Natural killer cell (primary cell): ENCODE results near the gene POR. TPM values are rescaled to one million over a fixed set of nuclear protein-coding genes. Genes with fewer than 3 reads are reported as not detected.
"Not testable (repeated sequence)": the region's sequence is repeated elsewhere in the genome, so short reads cannot be mapped to it uniquely, and the experiment has no call there.

Source experiments
- ATAC-seq, 3 donors: fragments of 150-1000 bp in 2 of 3; fragments of 200-7000 bp in 1 of 3; cut with Tn5 transposase; 1 replicate in 1 of 3; 2 replicates in 2 of 3; pipeline ENCODE4 v1.10.0; 2021; ENCODE audit warnings: mild to moderate bottlenecking in 2 of 3, moderate library complexity in 2 of 3
- DNase-seq, 2 donors: peaks; one replicate each; pipeline versions ENCODE4 v3.0.0 to v3.0.0-alpha.2; 2013 to 2021; ENCODE audit warnings: mixed read lengths in 1 of 2
- H3K27ac ChIP-seq: one replicate; pipeline ENCODE4 v1.5.1; 2013; ENCODE audit warnings: mild to moderate bottlenecking, low read length
- H3K27me3 ChIP-seq: one replicate; pipeline ENCODE4 v1.6.1; 2013; ENCODE audit warnings: low read length; ENCODE audit not compliant: control insufficient read depth, insufficient read depth
- H3K36me3 ChIP-seq: one replicate; pipeline ENCODE4 v1.6.1; 2013; ENCODE audit warnings: low read length; ENCODE audit not compliant: control insufficient read depth, insufficient read depth
- H3K4me1 ChIP-seq: one replicate; pipeline ENCODE4 v1.6.1; 2013; ENCODE audit warnings: low read length; ENCODE audit not compliant: control insufficient read depth, insufficient read depth
- H3K4me3 ChIP-seq: one replicate; pipeline ENCODE4 v1.5.1; 2013; ENCODE audit warnings: low read length
- H3K9me3 ChIP-seq: one replicate; pipeline ENCODE4 v1.6.1; 2013; ENCODE audit warnings: low read length; ENCODE audit not compliant: control insufficient read depth, insufficient read depth
- H3K27ac Mint-ChIP-seq, 2 donors: one replicate each; pipeline ENCODE4 v1.8.0; 2022; ENCODE audit warnings: mild to moderate bottlenecking in 2 of 2, mixed read lengths in 2 of 2, moderate library complexity in 1 of 2
- H3K27me3 Mint-ChIP-seq, 2 donors: one replicate each; pipeline ENCODE4 v1.8.0; 2022; ENCODE audit warnings: low read depth in 2 of 2, mixed read lengths in 2 of 2
- H3K36me3 Mint-ChIP-seq: one replicate; pipeline ENCODE4 v1.8.0; 2022; ENCODE audit warnings: mixed read lengths
- H3K4me1 Mint-ChIP-seq, 2 donors: one replicate each; pipeline ENCODE4 v1.8.0; 2022; ENCODE audit warnings: mixed read lengths in 2 of 2
- H3K4me3 Mint-ChIP-seq: one replicate; pipeline ENCODE4 v1.8.0; 2022; ENCODE audit warnings: mild to moderate bottlenecking, moderate library complexity, mixed read lengths
- H3K9me3 Mint-ChIP-seq, 2 donors: one replicate each; pipeline ENCODE4 v1.8.0; 2022; ENCODE audit warnings: mixed read lengths in 2 of 2
- WGBS: methylation state at CpG from one replicate; pipeline ENCODE4 v1.1.7; 2013; ENCODE audit warnings: missing lambda C conversion rate; ENCODE audit not compliant: insufficient coverage; 5-methylcytosine and 5-hydroxymethylcytosine counted together
- intact Hi-C: fragments of 100-400 bp; cut with micrococcal nuclease; formaldehyde crosslinking; loops from one replicate; pipeline ENCODE4 v1.14.2; 2022
- total RNA-seq, 4 donors: library from RNA; stranded (reverse); fragments of 120-200 nt in 1 of 4; gene quantifications; one replicate each; pipeline versions ENCODE4 v1.2.3 to v1.2.4, GENCODE V29; 2013 to 2022
- TF ChIP-seq, protein P1 (sequence below): fragments of 200-600 bp; IDR thresholded peaks from one replicate; pipeline ENCODE4 v1.8.0; 2022; ENCODE audit warnings: antibody characterized with exemption

POR gene
- total RNA-seq, 3 donors from 2014 or later (not counting 1 experiment from before 2014, with no cell fraction given) = 56.0 to 60.5 (median 58.3) TPM

DNA sequence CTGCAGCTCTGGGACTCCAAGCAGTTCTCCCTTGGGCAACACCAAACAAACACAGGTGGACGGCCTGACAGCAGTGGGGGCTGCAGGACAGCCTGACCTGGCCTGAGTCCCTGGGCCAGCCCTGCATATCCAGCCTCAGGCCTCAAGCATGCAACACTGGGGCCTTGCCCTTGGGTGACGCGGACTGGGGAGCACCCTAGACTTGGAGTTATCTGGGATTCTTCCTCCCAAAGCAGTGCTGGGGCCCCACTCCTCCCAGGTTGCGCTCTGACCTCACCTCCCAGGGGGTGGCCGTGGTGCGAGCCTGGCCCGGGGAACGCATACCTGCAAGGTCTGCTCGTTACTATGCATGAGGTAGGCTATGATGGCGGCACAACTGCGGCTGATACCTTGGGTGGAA lies 85.6 kb downstream of the POR start:
- H3K36me3 ChIP-seq = peaks cover 25% of the 10 kb centered on the region
- H3K9me3 ChIP-seq = no peaks in the 10 kb centered on the region
- TF ChIP-seq, protein P1, sequence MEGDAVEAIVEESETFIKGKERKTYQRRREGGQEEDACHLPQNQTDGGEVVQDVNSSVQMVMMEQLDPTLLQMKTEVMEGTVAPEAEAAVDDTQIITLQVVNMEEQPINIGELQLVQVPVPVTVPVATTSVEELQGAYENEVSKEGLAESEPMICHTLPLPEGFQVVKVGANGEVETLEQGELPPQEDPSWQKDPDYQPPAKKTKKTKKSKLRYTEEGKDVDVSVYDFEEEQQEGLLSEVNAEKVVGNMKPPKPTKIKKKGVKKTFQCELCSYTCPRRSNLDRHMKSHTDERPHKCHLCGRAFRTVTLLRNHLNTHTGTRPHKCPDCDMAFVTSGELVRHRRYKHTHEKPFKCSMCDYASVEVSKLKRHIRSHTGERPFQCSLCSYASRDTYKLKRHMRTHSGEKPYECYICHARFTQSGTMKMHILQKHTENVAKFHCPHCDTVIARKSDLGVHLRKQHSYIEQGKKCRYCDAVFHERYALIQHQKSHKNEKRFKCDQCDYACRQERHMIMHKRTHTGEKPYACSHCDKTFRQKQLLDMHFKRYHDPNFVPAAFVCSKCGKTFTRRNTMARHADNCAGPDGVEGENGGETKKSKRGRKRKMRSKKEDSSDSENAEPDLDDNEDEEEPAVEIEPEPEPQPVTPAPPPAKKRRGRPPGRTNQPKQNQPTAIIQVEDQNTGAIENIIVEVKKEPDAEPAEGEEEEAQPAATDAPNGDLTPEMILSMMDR = no peak
- ATAC-seq (no peak), DNase-seq (no peak)
- H3K27ac ChIP-seq = no peak overlapping the region
- H3K36me3 Mint-ChIP-seq = no peaks in the 10 kb centered on the region
- H3K9me3 Mint-ChIP-seq = no peaks in the 10 kb centered on the region
- 97% methylated on average over 11 of the region's 11 CpGs for whole genome bisulfite sequencing
- no peaks in the 10 kb centered on the region for H3K27me3 Mint-ChIP-seq
- intact Hi-C loops = no loop called here
- H3K4me1 ChIP-seq = peaks cover 8% of the 10 kb centered on the region
- H3K4me3 Mint-ChIP-seq = no peak overlapping the region
- peaks cover 13 to 17% of the 10 kb centered on the region in 2 donors for H3K4me1 Mint-ChIP-seq
- H3K27ac Mint-ChIP-seq = no peak overlapping the region
- H3K27me3 ChIP-seq = no peaks in the 10 kb centered on the region
- H3K4me3 ChIP-seq = no peak overlapping the region

DNA sequence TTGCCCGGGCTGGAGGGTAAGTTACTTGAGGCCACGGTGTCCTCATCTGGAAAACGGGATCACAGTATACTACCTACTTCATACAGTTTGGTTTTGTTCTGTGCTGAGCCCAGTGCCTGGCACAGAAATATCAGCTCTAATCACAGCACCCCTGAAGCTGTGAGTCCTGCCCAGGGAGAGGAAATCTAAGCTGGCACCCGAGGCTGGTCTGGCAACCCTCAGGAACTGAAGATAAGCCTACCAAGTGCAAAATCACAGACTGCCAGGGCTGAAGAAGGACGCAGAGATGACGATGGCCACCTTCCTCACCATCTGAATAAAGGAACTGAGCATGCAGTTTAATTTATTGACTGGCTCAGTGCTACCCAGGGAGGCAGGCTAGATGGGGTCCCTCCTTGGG lies 87.2 kb downstream of the POR start:
- Mint-ChIP-seq H3K27me3 (no peaks in the 10 kb centered on the region), H3K36me3 (no peaks in the 10 kb centered on the region), H3K4me1 (peaks cover 6% of the 10 kb centered on the region in 2 donors), H3K9me3 (no peaks in the 10 kb centered on the region), H3K27ac (no peak overlapping the region), H3K4me3 (no peak overlapping the region)
- H3K9me3 ChIP-seq = no peaks in the 10 kb centered on the region
- DNase-seq (no peak), ATAC-seq (no peak)
- H3K27ac ChIP-seq = no peak overlapping the region
- intact Hi-C loops = no loop called here
- no peak overlapping the region for H3K4me3 ChIP-seq
- H3K27me3 ChIP-seq = no peaks in the 10 kb centered on the region
- H3K4me1 ChIP-seq = peaks cover 1% of the 10 kb centered on the region
- TF ChIP-seq, protein P1 = no peak
- H3K36me3 ChIP-seq = peaks cover 25% of the 10 kb centered on the region
- WGBS = 88% methylated on average over 6 of the region's 6 CpGs

DNA sequence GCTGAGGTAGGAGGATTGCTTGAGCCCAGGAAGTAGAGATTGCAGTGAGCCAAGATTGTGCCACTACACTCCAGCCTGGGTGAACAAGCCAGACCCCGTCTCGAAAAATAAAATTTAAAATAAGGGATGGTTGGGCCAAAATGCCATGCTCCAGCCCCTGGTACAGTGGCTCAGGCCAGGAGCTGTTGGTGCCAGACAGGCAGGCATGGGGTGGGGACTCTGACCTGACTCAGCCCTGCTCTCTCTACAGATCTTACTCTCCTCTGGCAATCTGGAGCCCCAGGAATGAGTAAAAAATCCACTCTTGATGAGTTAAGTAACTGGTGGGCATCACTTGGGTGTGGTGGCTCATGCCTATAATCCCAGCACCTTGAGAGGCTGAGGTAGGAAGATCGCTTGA lies 87.9 kb downstream of the POR start:
- no peak for ATAC-seq
- Mint-ChIP-seq H3K27me3 (no peaks in the 10 kb centered on the region), H3K4me1 (no peaks in the 10 kb centered on the region), H3K36me3 (no peaks in the 10 kb centered on the region), H3K27ac (no peak overlapping the region), H3K9me3 (no peaks in the 10 kb centered on the region), H3K4me3 (no peak overlapping the region)
- Histone ChIP-seq H3K9me3 (no peaks in the 10 kb centered on the region), H3K36me3 (peaks cover 25% of the 10 kb centered on the region), H3K4me3 (no peak overlapping the region), H3K27ac (no peak overlapping the region), H3K4me1 (no peaks in the 10 kb centered on the region), H3K27me3 (no peaks in the 10 kb centered on the region)
- no peak for DNase-seq
- TF ChIP-seq, protein P1 = no peak
- WGBS = 94% methylated on average over 2 of the region's 3 CpGs
- intact Hi-C loops = no loop called here

DNA sequence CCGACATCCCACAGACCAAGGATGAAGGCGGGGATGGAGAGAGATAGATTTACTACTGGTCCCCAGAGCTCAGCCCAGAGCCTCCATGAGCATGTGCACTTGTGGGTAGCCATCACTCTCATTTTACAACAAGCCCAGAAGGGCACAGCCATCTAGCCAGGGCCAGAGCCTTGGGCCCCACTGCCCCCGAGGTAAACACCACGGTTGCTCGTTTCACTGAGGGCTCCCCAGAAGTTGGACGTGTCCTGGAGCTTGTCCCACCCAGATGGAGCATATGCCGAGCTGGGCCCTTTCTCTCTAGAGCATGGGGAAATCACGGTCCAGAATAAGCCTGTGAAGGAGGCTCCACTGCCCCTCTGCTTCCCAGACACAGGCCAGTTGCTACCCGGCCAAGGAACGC lies 88.4 kb downstream of the POR start:
- over 99% methylated on average over 9 of the region's 10 CpGs for WGBS
- peaks cover 25% of the 10 kb centered on the region for H3K36me3 ChIP-seq
- Mint-ChIP-seq H3K4me1 (peaks cover 4% of the 10 kb centered on the region in 2 donors), H3K36me3 (no peaks in the 10 kb centered on the region), H3K9me3 (no peaks in the 10 kb centered on the region), H3K27me3 (no peaks in the 10 kb centered on the region), H3K4me3 (no peak overlapping the region), H3K27ac (no peak overlapping the region)
- H3K27me3 ChIP-seq = no peaks in the 10 kb centered on the region
- ATAC-seq = no peak
- no peak for DNase-seq
- no peak overlapping the region for H3K4me3 ChIP-seq
- TF ChIP-seq, protein P1 = no peak
- intact Hi-C loops = no loop called here
- H3K27ac ChIP-seq = no peak overlapping the region
- H3K4me1 ChIP-seq = peaks cover 3% of the 10 kb centered on the region
- no peaks in the 10 kb centered on the region for H3K9me3 ChIP-seq

DNA sequence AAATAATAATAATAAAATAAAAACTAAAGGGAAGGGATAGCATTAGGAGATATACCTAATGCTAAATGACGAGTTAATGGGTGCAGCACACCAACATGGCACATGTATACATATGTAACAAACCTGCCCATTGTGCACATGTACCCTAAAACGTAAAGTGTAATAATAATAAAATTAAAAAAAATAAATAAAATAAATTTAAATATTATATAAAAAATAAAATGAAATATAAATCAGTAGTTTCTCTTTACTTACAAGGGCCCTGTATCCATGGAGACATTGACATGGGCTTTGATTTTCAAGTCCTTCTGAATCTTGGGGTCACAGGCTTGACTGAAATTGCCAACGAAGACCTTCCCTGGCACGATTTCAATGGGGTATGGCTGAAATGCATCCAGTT lies 90.0 kb downstream of the POR start:
- H3K27ac Mint-ChIP-seq, DNase-seq, intact Hi-C loops, H3K36me3 Mint-ChIP-seq, ATAC-seq, H3K4me3 ChIP-seq, H3K27me3 Mint-ChIP-seq, H3K9me3 ChIP-seq, H3K27me3 ChIP-seq, H3K27ac ChIP-seq, H3K9me3 Mint-ChIP-seq, H3K4me3 Mint-ChIP-seq: not testable (repeated sequence)
- Histone ChIP-seq H3K36me3 (peaks cover 25% of the 10 kb centered on the region), H3K4me1 (peaks cover 20% of the 10 kb centered on the region)
- H3K4me1 Mint-ChIP-seq = peaks cover 20% of the 10 kb centered on the region in 2 donors
- 70% methylated on average over 2 of the region's 4 CpGs for WGBS
